Liver (tissue), 9 donors: ENCODE measurements around the gene PLK1. TPM values are rescaled to one million over a fixed set of nuclear protein-coding genes. Genes with fewer than 3 reads are reported as not detected.

Experiments used
- DNase-seq: peaks from one replicate; pipeline ENCODE4 v3.0.0-alpha.2; 2017; ENCODE audit warnings: low spot score
- H3K27ac ChIP-seq, 2 donors: one replicate each; pipeline ENCODE4 v1.7.0; 2013; ENCODE audit warnings: inconsistent platforms in 2 of 2, low read length in 2 of 2, control low read depth in 1 of 2, low read depth in 1 of 2, mild to moderate bottlenecking in 1 of 2
- H3K27me3 ChIP-seq, 4 donors: one replicate each; pipeline versions ENCODE4 v1.6.1 to v1.7.0; 2013; ENCODE audit warnings: low read length in 3 of 4, inconsistent platforms in 1 of 4, mild to moderate bottlenecking in 1 of 4, moderate library complexity in 1 of 4; ENCODE audit not compliant: control insufficient read depth in 4 of 4, insufficient read depth in 4 of 4
- H3K36me3 ChIP-seq, 4 donors: one replicate each; pipeline versions ENCODE4 v1.6.1 to v1.7.0; 2013; ENCODE audit warnings: low read length in 3 of 4, mild to moderate bottlenecking in 3 of 4, low read depth in 1 of 4, moderate library complexity in 1 of 4; ENCODE audit not compliant: control insufficient read depth in 4 of 4, insufficient read depth in 3 of 4
- H3K4me1 ChIP-seq, 4 donors: one replicate each; pipeline versions ENCODE4 v1.6.1 to v1.7.0; 2013; ENCODE audit warnings: low read length in 3 of 4, mild to moderate bottlenecking in 3 of 4, moderate library complexity in 1 of 4; ENCODE audit not compliant: control insufficient read depth in 4 of 4, insufficient read depth in 4 of 4
- H3K4me3 ChIP-seq, 3 donors: one replicate each; pipeline versions ENCODE4 v1.6.1 to v1.7.0; 2013; ENCODE audit warnings: low read length in 3 of 3, control low read depth in 1 of 3, low read depth in 1 of 3, mild to moderate bottlenecking in 1 of 3
- H3K9ac ChIP-seq, 2 donors: one replicate each; pipeline ENCODE4 v1.7.0; 2013; ENCODE audit warnings: low read length in 2 of 2, mild to moderate bottlenecking in 2 of 2, moderate library complexity in 2 of 2, control low read depth in 1 of 2, low read depth in 1 of 2
- H3K9me3 ChIP-seq, 4 donors: one replicate each; pipeline versions ENCODE4 v1.6.1 to v1.7.0; 2013; ENCODE audit warnings: low read length in 3 of 4; ENCODE audit not compliant: control insufficient read depth in 4 of 4
- EGR1 ChIP-seq, 2 donors: IDR thresholded peaks; 2 replicates each; pipeline ENCODE4 v1.6.1; 2016 to 2018; ENCODE audit warnings: antibody characterized with exemption in 2 of 2, low read depth in 2 of 2
- FOXA1 ChIP-seq: IDR thresholded peaks from 2 replicates; pipeline ENCODE4 v1.6.1; 2016; ENCODE audit warnings: antibody characterized with exemption
- FOXA2 ChIP-seq: IDR thresholded peaks from 2 replicates; pipeline ENCODE4 v1.6.1; 2016; ENCODE audit warnings: antibody characterized with exemption
- HNF4A ChIP-seq, 2 donors: conservative IDR thresholded peaks; 2 replicates each; pipeline ENCODE4 v1.6.1; 2016; ENCODE audit warnings: antibody characterized with exemption in 2 of 2, mild to moderate bottlenecking in 2 of 2
- NR2F2 ChIP-seq: IDR thresholded peaks from 2 replicates; pipeline ENCODE4 v1.6.1; 2016; ENCODE audit warnings: antibody characterized with exemption
- RAD21 ChIP-seq, 2 donors: IDR thresholded peaks; 2 replicates each; pipeline ENCODE4 v1.6.1; 2016; ENCODE audit warnings: antibody characterized with exemption in 2 of 2, mild to moderate bottlenecking in 2 of 2
- RXRA ChIP-seq, 2 donors: IDR thresholded peaks; 2 replicates each; pipeline ENCODE4 v1.6.1; 2017 to 2018; ENCODE audit warnings: antibody characterized with exemption in 2 of 2, mild to moderate bottlenecking in 1 of 2
- TAF1 ChIP-seq: conservative IDR thresholded peaks from 2 replicates; pipeline ENCODE4 v1.6.1; 2016; ENCODE audit warnings: antibody characterized with exemption, mild to moderate bottlenecking
- YY1 ChIP-seq: IDR thresholded peaks from 2 replicates; pipeline ENCODE4 v1.6.1; 2016; ENCODE audit warnings: antibody characterized with exemption, mild to moderate bottlenecking
- WGBS: extraction: QIAGEN DNeasy Blood & Tissue Kit; methylation state at CpG from one replicate; pipeline ENCODE4 v1.1.7; 2013; 5-methylcytosine and 5-hydroxymethylcytosine counted together
- polyA plus RNA-seq, 2 donors: library from polyadenylated mRNA; stranded (reverse) in 1 of 2; unstranded in 1 of 2; fragments of 200-250 nt in 1 of 2; fragments of >200 nt in 1 of 2; fragmentation: Nextera tagmentation in 1 of 2; extraction: Ambion mirVana in 1 of 2; gene quantifications; one replicate each; pipeline versions ENCODE4 v1.2.1 to v1.2.3, GENCODE V29; 2013 to 2015
- total RNA-seq, 2 donors: library from RNA; depleted of rRNA; stranded (reverse); fragments of >200 nt; gene quantifications; one replicate each; pipeline ENCODE4 v1.2.3, GENCODE V29; 2014
- TF ChIP-seq, protein P1 (sequence below): IDR thresholded peaks from 2 replicates; pipeline ENCODE4 v1.6.1; 2016; ENCODE audit warnings: antibody characterized with exemption, mild to moderate bottlenecking
- TF ChIP-seq, protein P2 (sequence below): IDR thresholded peaks from 2 replicates; pipeline ENCODE4 v1.6.1; 2016; ENCODE audit warnings: antibody characterized with exemption
- TF ChIP-seq, protein P3 (sequence below): fragments of 150-350 bp; IDR thresholded peaks from 2 replicates; pipeline ENCODE4 v1.5.1; 2017; ENCODE audit warnings: improper control_type of control experiment, low read depth, low read length; ENCODE audit not compliant: missing input control
- donor health status: healthy.
- donor health status: healthy.
- donor health status: healthy.
- donor health status: healthy.
- donor health status: healthy.

PLK1 gene
- total and polyA plus RNA-seq, 4 donors: 0.33 to 30.3 (median 2.3) TPM

DNA sequence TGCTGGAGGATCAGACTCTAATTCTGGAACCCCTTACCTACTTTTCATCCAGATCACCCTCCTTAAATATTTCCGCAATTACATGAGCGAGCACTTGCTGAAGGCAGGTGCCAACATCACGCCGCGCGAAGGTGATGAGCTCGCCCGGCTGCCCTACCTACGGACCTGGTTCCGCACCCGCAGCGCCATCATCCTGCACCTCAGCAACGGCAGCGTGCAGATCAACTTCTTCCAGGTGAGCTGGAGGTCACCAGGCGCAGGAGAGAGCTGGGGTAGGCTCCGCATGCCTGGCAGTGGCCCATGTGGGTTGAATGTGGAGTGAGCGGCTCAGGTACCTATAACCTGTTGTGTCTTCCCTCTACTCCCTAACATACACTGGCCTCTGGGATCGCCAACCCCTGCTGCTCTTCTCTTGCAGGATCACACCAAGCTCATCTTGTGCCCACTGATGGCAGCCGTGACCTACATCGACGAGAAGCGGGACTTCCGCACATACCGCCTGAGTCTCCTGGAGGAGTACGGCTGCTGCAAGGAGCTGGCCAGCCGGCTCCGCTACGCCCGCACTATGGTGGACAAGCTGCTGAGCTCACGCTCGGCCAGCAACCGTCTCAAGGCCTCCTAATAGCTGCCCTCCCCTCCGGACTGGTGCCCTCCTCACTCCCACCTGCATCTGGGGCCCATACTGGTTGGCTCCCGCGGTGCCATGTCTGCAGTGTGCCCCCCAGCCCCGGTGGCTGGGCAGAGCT lies 10.9 kb downstream of the PLK1 start:
- Histone ChIP-seq H3K27ac (no peak overlapping the region), H3K9ac (no peak overlapping the region), H3K4me3 (no peak overlapping the region), H3K4me1 (no peaks in the 10 kb centered on the region), H3K9me3 (no peaks in the 10 kb centered on the region), H3K27me3 (no peaks in the 10 kb centered on the region), H3K36me3 (peaks cover 3 to 40% (median 16%) of the 10 kb centered on the region in 4 donors)
- TF ChIP-seq, protein P1, sequence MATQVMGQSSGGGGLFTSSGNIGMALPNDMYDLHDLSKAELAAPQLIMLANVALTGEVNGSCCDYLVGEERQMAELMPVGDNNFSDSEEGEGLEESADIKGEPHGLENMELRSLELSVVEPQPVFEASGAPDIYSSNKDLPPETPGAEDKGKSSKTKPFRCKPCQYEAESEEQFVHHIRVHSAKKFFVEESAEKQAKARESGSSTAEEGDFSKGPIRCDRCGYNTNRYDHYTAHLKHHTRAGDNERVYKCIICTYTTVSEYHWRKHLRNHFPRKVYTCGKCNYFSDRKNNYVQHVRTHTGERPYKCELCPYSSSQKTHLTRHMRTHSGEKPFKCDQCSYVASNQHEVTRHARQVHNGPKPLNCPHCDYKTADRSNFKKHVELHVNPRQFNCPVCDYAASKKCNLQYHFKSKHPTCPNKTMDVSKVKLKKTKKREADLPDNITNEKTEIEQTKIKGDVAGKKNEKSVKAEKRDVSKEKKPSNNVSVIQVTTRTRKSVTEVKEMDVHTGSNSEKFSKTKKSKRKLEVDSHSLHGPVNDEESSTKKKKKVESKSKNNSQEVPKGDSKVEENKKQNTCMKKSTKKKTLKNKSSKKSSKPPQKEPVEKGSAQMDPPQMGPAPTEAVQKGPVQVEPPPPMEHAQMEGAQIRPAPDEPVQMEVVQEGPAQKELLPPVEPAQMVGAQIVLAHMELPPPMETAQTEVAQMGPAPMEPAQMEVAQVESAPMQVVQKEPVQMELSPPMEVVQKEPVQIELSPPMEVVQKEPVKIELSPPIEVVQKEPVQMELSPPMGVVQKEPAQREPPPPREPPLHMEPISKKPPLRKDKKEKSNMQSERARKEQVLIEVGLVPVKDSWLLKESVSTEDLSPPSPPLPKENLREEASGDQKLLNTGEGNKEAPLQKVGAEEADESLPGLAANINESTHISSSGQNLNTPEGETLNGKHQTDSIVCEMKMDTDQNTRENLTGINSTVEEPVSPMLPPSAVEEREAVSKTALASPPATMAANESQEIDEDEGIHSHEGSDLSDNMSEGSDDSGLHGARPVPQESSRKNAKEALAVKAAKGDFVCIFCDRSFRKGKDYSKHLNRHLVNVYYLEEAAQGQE: no peak
- TF ChIP-seq NR2F2 (no peak), HNF4A (conservative IDR thresholded peaks at IDR 0.05) (no peak), RXRA (IDR thresholded peaks at IDR 0.05) (no peak), TAF1 (no peak), EGR1 (IDR thresholded peaks at IDR 0.05; ENCODE audit: low read depth in 2 of 2) (no peak), RAD21 (IDR thresholded peaks at IDR 0.05) (no peak), FOXA2 (no peak), FOXA1 (no peak)
- TF ChIP-seq, protein P2, sequence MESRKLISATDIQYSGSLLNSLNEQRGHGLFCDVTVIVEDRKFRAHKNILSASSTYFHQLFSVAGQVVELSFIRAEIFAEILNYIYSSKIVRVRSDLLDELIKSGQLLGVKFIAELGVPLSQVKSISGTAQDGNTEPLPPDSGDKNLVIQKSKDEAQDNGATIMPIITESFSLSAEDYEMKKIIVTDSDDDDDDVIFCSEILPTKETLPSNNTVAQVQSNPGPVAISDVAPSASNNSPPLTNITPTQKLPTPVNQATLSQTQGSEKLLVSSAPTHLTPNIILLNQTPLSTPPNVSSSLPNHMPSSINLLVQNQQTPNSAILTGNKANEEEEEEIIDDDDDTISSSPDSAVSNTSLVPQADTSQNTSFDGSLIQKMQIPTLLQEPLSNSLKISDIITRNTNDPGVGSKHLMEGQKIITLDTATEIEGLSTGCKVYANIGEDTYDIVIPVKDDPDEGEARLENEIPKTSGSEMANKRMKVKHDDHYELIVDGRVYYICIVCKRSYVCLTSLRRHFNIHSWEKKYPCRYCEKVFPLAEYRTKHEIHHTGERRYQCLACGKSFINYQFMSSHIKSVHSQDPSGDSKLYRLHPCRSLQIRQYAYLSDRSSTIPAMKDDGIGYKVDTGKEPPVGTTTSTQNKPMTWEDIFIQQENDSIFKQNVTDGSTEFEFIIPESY: no peak
- TF ChIP-seq, protein P3, sequence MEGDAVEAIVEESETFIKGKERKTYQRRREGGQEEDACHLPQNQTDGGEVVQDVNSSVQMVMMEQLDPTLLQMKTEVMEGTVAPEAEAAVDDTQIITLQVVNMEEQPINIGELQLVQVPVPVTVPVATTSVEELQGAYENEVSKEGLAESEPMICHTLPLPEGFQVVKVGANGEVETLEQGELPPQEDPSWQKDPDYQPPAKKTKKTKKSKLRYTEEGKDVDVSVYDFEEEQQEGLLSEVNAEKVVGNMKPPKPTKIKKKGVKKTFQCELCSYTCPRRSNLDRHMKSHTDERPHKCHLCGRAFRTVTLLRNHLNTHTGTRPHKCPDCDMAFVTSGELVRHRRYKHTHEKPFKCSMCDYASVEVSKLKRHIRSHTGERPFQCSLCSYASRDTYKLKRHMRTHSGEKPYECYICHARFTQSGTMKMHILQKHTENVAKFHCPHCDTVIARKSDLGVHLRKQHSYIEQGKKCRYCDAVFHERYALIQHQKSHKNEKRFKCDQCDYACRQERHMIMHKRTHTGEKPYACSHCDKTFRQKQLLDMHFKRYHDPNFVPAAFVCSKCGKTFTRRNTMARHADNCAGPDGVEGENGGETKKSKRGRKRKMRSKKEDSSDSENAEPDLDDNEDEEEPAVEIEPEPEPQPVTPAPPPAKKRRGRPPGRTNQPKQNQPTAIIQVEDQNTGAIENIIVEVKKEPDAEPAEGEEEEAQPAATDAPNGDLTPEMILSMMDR: no peak
- no peak for DNase-seq
- WGBS: 97% methylated on average over 36 of the region's 36 CpGs

DNA sequence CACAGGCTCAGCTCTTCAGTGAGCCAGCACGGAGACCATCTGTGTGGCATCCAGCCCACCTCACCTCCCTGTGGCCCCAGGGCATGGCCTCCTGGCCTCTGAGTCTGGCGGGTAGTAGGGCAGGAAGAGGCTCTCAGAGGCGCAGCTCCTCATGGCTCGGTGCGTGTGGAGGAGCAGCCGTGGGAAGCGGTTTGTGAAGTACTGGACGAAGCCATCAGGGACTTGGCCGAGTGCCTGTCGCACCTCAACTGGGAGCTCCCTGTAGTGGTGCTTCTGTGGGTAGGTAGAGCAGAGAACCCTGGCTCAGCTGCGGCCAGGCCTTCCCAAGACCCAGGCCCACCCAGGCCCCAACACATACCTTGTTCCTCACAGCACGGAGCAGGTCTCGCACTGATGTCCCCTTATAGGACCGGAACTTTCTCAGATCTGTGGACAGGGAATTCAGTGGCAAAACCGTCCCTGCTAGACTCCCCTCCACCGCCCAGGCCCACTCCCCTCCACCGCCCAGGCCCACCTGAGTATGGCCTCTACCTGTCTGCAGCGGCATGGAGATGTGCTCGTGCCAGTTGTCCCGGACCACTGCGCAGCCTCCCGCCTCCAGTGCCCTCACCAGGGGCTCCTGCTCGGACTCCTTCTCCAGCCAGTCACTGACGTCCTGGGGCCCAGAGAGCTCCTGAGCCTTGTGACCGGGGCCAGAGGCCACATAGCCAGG lies 12.2 kb downstream of the PLK1 start:
- H3K4me3 ChIP-seq: no peak overlapping the region
- no peak overlapping the region for H3K9ac ChIP-seq
- peaks cover 3 to 40% (median 16%) of the 10 kb centered on the region in 4 donors for H3K36me3 ChIP-seq
- H3K9me3 ChIP-seq: no peaks in the 10 kb centered on the region
- TF ChIP-seq HNF4A (conservative IDR thresholded peaks at IDR 0.05): no peak
- TF ChIP-seq TAF1: no peak
- TF ChIP-seq YY1: no peak
- H3K27ac ChIP-seq: no peak overlapping the region
- no peaks in the 10 kb centered on the region for H3K4me1 ChIP-seq
- H3K27me3 ChIP-seq: no peaks in the 10 kb centered on the region
- DNase-seq: no peak
- 97% methylated on average over 25 of the region's 25 CpGs for WGBS
